ENCODE data around the gene IKBKE. TPM values are rescaled to one million over a fixed set of nuclear protein-coding genes. Genes with fewer than 3 reads are reported as not detected.

Gene IKBKE
- total and polyA plus RNA-seq, 2 of the 8 experiments (the other 6 are each of a cell fraction or from before 2014, with no cell fraction given) = 8.6 to 12.0 TPM

- Histone ChIP-seq H4K5ac (ENCODE audit: insufficient read length, low read depth, low read length) (no peak overlapping the region), H3K14ac (ENCODE audit: insufficient read length) (no peak overlapping the region), H3K79me1 (ENCODE audit: low read depth, low read length) (no peaks in the 10 kb centered on the region), H3K18ac (ENCODE audit: extremely low read depth, low read length) (no peak overlapping the region), H4K91ac (replicated peaks; ENCODE audit: insufficient read length, low read length) (no peak overlapping the region), H3K36me3 (ENCODE audit: control insufficient read depth in 2 of 4, insufficient read depth in 4 of 4, low read length in 3 of 4) (no peaks in the 10 kb centered on the region), H3K4ac (replicated peaks; ENCODE audit: insufficient read length, low read depth, low read length) (no peak overlapping the region), H2BK12ac (ENCODE audit: low read depth, low read length) (no peak overlapping the region), H4K20me1 (replicated peaks in 1 of 2; ENCODE audit: control insufficient read depth in 1 of 2, insufficient read depth in 2 of 2, low read length in 2 of 2) (peaks cover 2 to 3% of the 10 kb centered on the region in 2 experiments), H3K23ac (ENCODE audit: insufficient read length) (no peak overlapping the region), H3K9me3 (ENCODE audit: insufficient read depth in 2 of 2, low read depth in 1 of 2, low read length in 1 of 2) (no peaks in the 10 kb centered on the region), H2BK120ac (replicated peaks; ENCODE audit: low read depth, low read length) (no peak overlapping the region), H2AFZ (ENCODE audit: low read length) (no peak overlapping the region), H2BK20ac (ENCODE audit: low read length) (no peak overlapping the region), H2BK5ac (ENCODE audit: low read depth, low read length) (no peak overlapping the region), H3K27ac (ENCODE audit: low read depth, low read length) (no peak overlapping the region), H2AK5ac (ENCODE audit: low read depth, low read length) (no peak overlapping the region), H3K9ac (replicated peaks in 1 of 4; ENCODE audit: extremely low read depth in 1 of 4, low read depth in 3 of 4, low read length in 3 of 4) (no peak overlapping the region), H3K4me2 (ENCODE audit: insufficient read depth in 1 of 2, low read depth in 2 of 2, low read length in 2 of 2) (no peak overlapping the region), H3K79me2 (ENCODE audit: control insufficient read depth in 1 of 2, insufficient read depth in 2 of 2, low read length in 2 of 2) (no peaks in the 10 kb centered on the region), H3K56ac (replicated peaks; ENCODE audit: insufficient read length, low read depth, low read length) (no peak overlapping the region), H3K27me3 (replicated peaks in 1 of 4; ENCODE audit: control insufficient read depth in 3 of 4, extremely low read depth in 1 of 4, insufficient read depth in 3 of 4, low read length in 3 of 4) (peaks cover 1 to 17% (median 11%) of the 10 kb centered on the region in 4 experiments), H2BK15ac (ENCODE audit: low read length) (no peak overlapping the region), H3K23me2 (ENCODE audit: low read depth, low read length) (no peaks in the 10 kb centered on the region), H4K8ac (ENCODE audit: extremely low read depth, insufficient read depth, low read length) (no peak overlapping the region), H3K4me1 (replicated peaks in 1 of 4; ENCODE audit: control insufficient read depth in 3 of 4, insufficient read depth in 4 of 4, low read length in 3 of 4) (peaks cover 3 to 13% (median 6%) of the 10 kb centered on the region in 4 experiments; a peak in 6 of 7 replicates), H3K4me3 (ENCODE audit: extremely low read depth in 1 of 4, insufficient read depth in 2 of 4, low read depth in 3 of 4, low read length in 4 of 4) (no peak overlapping the region)
- FAIRE-seq (no peak), DNase-seq (ENCODE audit: low read depth in 1 of 2, low spot score in 2 of 2) (no peak)
- WGBS, 2 experiments (ENCODE audit: extremely low coverage in 1 of 2, insufficient coverage in 1 of 2, insufficient read length in 1 of 2, insufficient replicate concordance in 2 of 2, low coverage in 1 of 2, low lambda C conversion rate in 2 of 2, missing lambda C conversion rate in 1 of 2) = 87% methylated on average over 11 of the region's 11 CpGs; no CpG with 5 or more reads in 1 of the 2 experiments
- ChIA-PET CTCF (ENCODE audit: partially characterized antibody) (interaction anchor here (0.7 to 2.3 kb wide), 8 partner anchors 9 to 51 kb away, joined by 3 to 10 read pairs (median 5); no protein-coding TSS in a partner anchor), POLR2A (ENCODE audit: partially characterized antibody) (no interaction called here)
- TF ChIP-seq BCL11A (IDR thresholded peaks at IDR 0.05; ENCODE audit: low read depth in 2 of 2, low read length in 2 of 2) (no peak), YY1 (IDR thresholded peaks at IDR 0.05; ENCODE audit: low read depth, low read length) (no peak), SAP30 (IDR thresholded peaks at IDR 0.05; ENCODE audit: insufficient read depth, insufficient replicate concordance, low read length) (no peak), CBX5 (IDR thresholded peaks at IDR 0.05; ENCODE audit: low read depth, low read length) (no peak), FOSL1 (IDR thresholded peaks at IDR 0.05; ENCODE audit: insufficient read depth, low read depth, low read length) (no peak)
These were observed 43.2 kb downstream of the IKBKE start for GRCh38 chr1:206513312-206514111.

Data from H1 (cell line).